SU-DHL-6 (cell line): ENCODE data around the gene SSTR5.

Experiments
- EZH2phosphoT487 ChIP-seq: fragments of 200-600 bp; sonication (generic), shearing (Covaris generic); conservative IDR thresholded peaks from 2 replicates; pipeline ENCODE4 v1.6.1; 2018; ENCODE audit warnings: mild to moderate bottlenecking, antibody characterized with exemption, low read length, moderate library complexity, mixed read lengths
- TF ChIP-seq, protein P1 (sequence below): fragments of 200-600 bp; sonication (generic); IDR thresholded peaks from one replicate; pipeline ENCODE4 v1.5.1; 2017; ENCODE audit warnings: antibody characterized with exemption, mild to moderate bottlenecking, low read length, moderate library complexity; ENCODE audit not compliant: insufficient read depth, poor library complexity, severe bottlenecking

DNA sequence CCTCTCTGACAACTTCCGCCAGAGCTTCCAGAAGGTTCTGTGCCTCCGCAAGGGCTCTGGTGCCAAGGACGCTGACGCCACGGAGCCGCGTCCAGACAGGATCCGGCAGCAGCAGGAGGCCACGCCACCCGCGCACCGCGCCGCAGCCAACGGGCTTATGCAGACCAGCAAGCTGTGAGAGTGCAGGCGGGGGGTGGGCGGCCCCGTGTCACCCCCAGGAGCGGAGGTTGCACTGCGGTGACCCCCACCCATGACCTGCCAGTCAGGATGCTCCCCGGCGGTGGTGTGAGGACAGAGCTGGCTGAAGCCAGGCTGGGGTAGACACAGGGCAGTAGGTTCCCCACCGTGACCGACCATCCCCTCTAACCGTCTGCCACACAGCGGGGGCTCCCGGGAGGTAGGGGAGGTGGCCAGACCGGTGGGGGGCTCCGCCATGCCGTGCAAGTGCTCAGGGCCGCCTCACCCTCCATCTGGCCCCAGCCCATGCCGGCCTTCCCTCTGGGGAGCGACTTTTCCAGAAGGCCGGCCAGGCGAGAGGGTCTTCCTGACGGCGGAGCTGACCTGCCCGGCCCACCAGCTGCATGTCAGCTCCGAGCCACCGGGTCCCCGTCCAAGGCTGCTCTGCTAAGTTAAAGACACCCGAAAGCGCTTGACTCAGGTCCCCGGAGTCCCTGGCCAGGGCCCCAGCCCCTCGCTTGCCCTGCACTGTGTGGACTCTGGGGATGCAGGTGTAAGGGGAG is 7.4 kb downstream of the SSTR5 start:
- TF ChIP-seq, protein P1, sequence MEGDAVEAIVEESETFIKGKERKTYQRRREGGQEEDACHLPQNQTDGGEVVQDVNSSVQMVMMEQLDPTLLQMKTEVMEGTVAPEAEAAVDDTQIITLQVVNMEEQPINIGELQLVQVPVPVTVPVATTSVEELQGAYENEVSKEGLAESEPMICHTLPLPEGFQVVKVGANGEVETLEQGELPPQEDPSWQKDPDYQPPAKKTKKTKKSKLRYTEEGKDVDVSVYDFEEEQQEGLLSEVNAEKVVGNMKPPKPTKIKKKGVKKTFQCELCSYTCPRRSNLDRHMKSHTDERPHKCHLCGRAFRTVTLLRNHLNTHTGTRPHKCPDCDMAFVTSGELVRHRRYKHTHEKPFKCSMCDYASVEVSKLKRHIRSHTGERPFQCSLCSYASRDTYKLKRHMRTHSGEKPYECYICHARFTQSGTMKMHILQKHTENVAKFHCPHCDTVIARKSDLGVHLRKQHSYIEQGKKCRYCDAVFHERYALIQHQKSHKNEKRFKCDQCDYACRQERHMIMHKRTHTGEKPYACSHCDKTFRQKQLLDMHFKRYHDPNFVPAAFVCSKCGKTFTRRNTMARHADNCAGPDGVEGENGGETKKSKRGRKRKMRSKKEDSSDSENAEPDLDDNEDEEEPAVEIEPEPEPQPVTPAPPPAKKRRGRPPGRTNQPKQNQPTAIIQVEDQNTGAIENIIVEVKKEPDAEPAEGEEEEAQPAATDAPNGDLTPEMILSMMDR: no peak
- TF ChIP-seq EZH2phosphoT487: no peak
